ENCODE measurements around the gene CLK1.
"Not testable (repeated sequence)": the region's sequence is repeated elsewhere in the genome, so short reads cannot be mapped to it uniquely, and the experiment has no call there.

The CLK1 gene

DNA sequence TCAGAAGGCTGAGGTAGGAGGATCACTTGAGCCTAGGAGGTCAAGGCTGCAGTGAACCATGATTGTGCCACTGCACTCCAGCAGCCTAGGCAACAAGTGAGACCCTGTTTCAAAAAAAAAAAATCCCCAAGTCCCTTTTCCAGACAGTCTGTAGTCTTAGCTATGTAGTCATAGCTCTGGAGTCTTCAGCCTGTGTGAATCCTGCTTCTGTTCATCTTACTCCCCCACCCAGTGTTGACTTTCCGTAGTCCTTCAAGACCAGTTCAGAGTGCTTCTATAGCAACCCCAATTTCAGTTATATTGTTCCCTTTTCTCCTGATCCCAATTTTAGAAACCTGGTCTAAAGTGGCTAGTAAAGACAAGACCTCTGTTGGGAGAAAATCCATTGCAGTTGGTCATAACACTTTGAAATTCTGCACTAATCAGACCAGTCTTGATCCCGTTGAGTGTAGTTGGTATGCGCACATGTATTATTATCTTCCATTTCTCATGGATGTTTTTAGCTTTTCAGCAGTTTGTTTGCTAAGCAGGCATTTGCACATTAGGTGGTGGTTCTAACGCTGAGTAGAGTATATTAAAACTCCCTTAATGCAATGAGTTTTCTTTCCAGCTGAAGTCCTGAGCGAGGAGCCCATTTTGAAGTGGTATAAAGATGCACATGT is 43.8 kb downstream of the CLK1 start:
- no peak for DNase-seq (ENCODE audit: extremely low read depth, low read depth)
- TF ChIP-seq CTCF (IDR thresholded peaks at IDR 0.05; ENCODE audit: low read depth, low read length) = no peak

DNA sequence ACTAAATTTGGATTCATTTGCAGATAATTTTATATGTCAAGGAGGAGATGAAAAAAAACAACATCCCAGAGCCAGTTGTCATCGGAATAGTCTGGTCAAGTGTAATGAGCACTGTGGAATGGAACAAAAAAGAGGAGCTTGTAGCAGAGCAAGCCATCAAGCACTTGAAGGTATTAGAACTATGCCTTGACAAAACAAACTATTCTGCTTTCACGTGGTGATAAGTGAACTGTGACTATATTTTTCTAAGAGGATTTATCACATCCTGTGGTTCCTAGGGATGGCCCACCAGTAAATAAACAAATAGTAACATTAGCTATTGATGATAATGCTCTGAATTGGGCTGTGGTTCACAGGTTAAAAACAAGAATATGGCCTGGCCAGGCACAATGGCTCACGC is 45.7 kb downstream of the CLK1 start:
- DNase-seq (ENCODE audit: extremely low read depth, low read depth) = not testable (repeated sequence)

- no peak for TF ChIP-seq CTCF (IDR thresholded peaks at IDR 0.05; ENCODE audit: low read depth, low read length)
- no peak for DNase-seq (ENCODE audit: extremely low read depth, low read depth)
These were observed 49.5 kb downstream of the CLK1 start for GRCh38 chr2:200814917-200815316.

DNA sequence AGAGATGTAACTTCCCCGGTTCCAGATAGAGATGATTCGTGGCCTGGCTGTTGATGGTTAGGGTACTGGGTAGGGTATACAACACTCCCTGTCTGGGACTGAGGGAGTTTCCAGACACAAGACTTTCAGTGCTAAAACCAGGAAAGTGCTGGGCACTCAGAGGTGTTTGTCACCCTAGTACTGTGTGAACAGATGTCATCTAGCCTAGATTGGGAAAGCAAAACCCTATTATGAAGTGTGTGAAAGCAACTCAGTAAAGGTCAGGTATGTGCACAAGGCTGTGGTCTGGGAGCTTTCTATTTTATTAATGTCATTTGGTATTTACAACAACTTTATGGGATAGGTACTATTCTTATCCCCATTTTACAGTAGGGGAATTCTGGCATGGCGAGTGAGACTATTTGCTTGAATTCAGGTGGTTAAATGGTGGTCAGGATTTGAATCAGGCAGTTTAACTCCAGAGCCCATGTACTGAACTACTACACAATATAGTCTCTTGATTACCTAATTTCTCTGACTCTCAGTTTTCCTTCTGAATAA is 50.1 kb downstream of the CLK1 start:
- TF ChIP-seq CTCF (IDR thresholded peaks at IDR 0.05; ENCODE audit: low read depth, low read length) = no peak
- DNase-seq (ENCODE audit: extremely low read depth, low read depth) = no peak

DNA sequence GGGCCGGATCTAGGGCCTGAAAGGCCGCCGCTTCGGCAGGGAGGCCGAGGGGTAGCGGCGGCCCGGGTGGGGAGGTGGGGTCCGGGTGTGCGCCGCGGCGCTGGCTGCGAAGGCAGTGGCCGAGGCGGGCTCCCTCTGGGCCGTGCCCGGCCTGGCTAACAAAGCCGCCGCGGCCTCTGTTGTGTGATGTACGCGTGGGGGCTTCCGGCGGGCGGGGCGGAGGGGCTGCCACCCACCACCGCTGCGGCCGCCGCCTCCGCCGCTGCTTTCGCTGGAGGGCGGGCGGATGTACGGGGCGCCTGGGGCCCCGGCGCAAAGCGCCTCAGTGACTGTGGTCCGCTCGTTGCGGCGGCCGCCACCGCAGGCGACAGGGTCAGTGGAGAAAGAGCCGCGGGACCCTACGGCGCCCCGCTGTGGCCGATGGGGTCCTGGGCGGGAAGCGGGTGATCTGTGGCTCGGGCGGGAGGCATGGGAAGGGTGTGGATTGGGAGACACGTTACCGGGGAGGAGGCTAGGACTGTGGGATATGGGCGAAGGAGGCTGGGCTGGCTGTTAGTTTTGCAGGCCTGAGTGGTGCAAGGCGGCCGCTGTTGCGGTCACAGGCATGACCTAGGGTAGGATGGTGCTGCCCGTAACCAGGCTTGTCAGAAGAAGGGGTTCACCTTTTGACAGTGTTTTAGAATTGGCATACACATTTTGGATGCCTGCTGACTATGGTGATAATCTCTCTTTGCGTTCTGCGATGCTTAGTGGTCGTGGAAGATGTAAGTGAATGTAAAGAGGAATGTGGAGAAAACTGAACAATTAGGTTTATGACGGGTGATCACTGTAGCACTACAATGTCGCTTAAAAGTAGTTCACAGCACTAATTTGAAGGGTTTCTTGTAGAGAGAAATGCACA is 52.1 kb downstream of the CLK1 start:
- DNase-seq (ENCODE audit: extremely low read depth, low read depth) = no peak
- TF ChIP-seq CTCF (IDR thresholded peaks at IDR 0.05; ENCODE audit: low read depth, low read length) = peak; percentile 66

DNA sequence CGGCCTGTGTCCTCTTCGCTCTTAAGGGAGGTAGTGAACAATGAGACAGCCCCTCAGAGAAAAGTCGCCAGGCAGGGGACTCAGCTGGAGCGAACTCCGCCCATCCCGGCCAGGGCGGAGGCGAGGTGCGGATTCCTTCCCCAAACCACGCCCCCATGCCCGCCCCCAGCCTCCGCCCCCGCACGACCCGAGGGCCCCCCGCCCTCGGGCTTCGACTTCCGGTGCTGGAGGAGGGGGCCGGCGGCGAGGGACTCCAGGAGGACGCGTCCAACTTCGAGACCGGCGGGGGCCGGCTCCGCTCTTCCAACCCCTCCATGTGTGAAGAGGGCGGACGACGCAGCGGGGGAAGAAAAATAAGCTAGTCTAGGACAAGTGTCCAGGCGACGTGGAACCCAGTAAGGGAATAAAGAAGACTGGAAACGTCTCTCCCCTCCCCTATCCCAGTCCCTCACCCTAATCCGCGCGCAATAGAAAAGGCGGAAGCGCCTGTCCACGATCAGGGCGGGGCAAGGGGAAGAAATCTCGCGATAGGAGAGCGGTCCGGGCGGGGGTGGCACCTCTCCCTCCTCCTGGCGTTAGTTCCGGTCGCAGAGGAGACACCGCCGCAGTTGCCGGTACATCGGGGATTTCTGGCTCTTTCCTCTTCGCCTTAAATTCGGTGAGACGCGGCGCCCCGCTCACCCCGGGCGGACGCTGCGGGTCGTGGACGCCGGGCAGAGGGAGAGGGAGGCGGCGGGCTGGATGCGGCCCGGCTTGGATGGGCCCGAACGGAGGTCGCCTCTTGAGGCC is 52.9 kb downstream of the CLK1 start, which contains the start of gene BZW1:
BZW1 (plus strand) TSS at position 578 of the 789 bp plus-strand sequence. CDS start 1,308 bp downstream, outside the sequence.
- TF ChIP-seq CTCF (IDR thresholded peaks at IDR 0.05; ENCODE audit: low read depth, low read length) = no peak

GRCh38 chr2:200810998-200811332 is 53.5 kb downstream of the CLK1 start:
- TF ChIP-seq CTCF (IDR thresholded peaks at IDR 0.05; ENCODE audit: low read depth, low read length) = no peak
- no peak for DNase-seq (ENCODE audit: extremely low read depth, low read depth)

More for the DNA sequence above, 52.9 kb downstream of the CLK1 start, which contains the start of gene BZW1:
- peak; percentile 95 for DNase-seq (ENCODE audit: extremely low read depth, low read depth)
